Endodermal cell (in vitro differentiated cells): ENCODE results near the gene ZBTB17. TPM values are rescaled to one million over a fixed set of nuclear protein-coding genes. Genes with fewer than 3 reads are reported as not detected.
"Not testable (repeated sequence)": the region's sequence is repeated elsewhere in the genome, so short reads cannot be mapped to it uniquely, and the experiment has no call there.

Experiments used
- DNase-seq: peaks from one replicate; pipeline ENCODE4 v3.0.0-alpha.2; 2017
- H3K27ac ChIP-seq: 2 replicates; pipeline ENCODE4 v1.5.1; 2013; ENCODE audit warnings: mild to moderate bottlenecking, low read depth, low read length, moderate library complexity
- H3K27me3 ChIP-seq: 2 replicates; pipeline ENCODE4 v1.6.1; 2013; ENCODE audit warnings: mild to moderate bottlenecking, low read length, moderate library complexity; ENCODE audit not compliant: insufficient read depth, control insufficient read depth, poor library complexity, severe bottlenecking
- H3K36me3 ChIP-seq: 2 replicates; pipeline ENCODE4 v1.7.0; 2013; ENCODE audit warnings: mild to moderate bottlenecking, low read length, moderate library complexity; ENCODE audit not compliant: control insufficient read depth, insufficient read depth
- H3K4me1 ChIP-seq: one replicate; pipeline ENCODE4 v1.7.0; 2013; ENCODE audit warnings: low read length; ENCODE audit not compliant: control insufficient read depth, insufficient read depth
- H3K4me3 ChIP-seq: 2 replicates; pipeline ENCODE4 v1.5.1; 2013; ENCODE audit warnings: mild to moderate bottlenecking, low read length, moderate library complexity
- H3K9ac ChIP-seq: 2 replicates; pipeline ENCODE4 v1.6.1; 2013; ENCODE audit warnings: mild to moderate bottlenecking, low read length, moderate library complexity; ENCODE audit not compliant: poor library complexity, severe bottlenecking; ENCODE audit errors: extremely low read depth
- H3K9me3 ChIP-seq: 2 replicates; pipeline ENCODE4 v1.6.1; 2013; ENCODE audit warnings: mild to moderate bottlenecking, low read length, moderate library complexity; ENCODE audit not compliant: control insufficient read depth
- H3K27ac Mint-ChIP-seq: 2 replicates; pipeline ENCODE4 v1.8.0; 2020; ENCODE audit warnings: mixed read lengths
- H3K27me3 Mint-ChIP-seq: 2 replicates; pipeline ENCODE4 v1.8.0; 2021; ENCODE audit warnings: mild to moderate bottlenecking, mixed read lengths; ENCODE audit not compliant: insufficient read depth
- H3K36me3 Mint-ChIP-seq: 2 replicates; pipeline ENCODE4 v1.8.0; 2020; ENCODE audit warnings: low read depth, mixed read lengths
- H3K4me1 Mint-ChIP-seq: 2 replicates; pipeline ENCODE4 v1.8.0; 2020; ENCODE audit warnings: mixed read lengths
- H3K4me3 Mint-ChIP-seq: 2 replicates; pipeline ENCODE4 v1.8.0; 2020; ENCODE audit warnings: mild to moderate bottlenecking, moderate library complexity, mixed read lengths
- H3K9me3 Mint-ChIP-seq: 2 replicates; pipeline ENCODE4 v1.8.0; 2020; ENCODE audit warnings: mild to moderate bottlenecking, mixed read lengths
- WGBS, 2 experiments: methylation state at CpG; one replicate each; pipeline versions ENCODE4 v1.1.5 to v1.1.7; 2013; ENCODE audit warnings: missing lambda C conversion rate in 2 of 2, mixed read lengths in 1 of 2; ENCODE audit not compliant: insufficient coverage in 1 of 2, insufficient read length in 1 of 2; 5-methylcytosine and 5-hydroxymethylcytosine counted together
- total RNA-seq, 2 donors: library from RNA; stranded (reverse); fragmentation: NEBNext Ultra II Directional in 1 of 2; extraction: Animal tissue kit (Norgen Biotek cat#: 25700) in 1 of 2; gene quantifications; 2 replicates in 1 of 2; 3 replicates in 1 of 2; pipeline ENCODE4 v1.2.1, GENCODE V29; 2021
- TF ChIP-seq, protein P1 (sequence below): fragments of 200-600 bp; sonication (generic); conservative IDR thresholded peaks from 2 replicates; pipeline ENCODE4 v1.5.0; 2021; ENCODE audit warnings: antibody characterized with exemption, mild to moderate bottlenecking

The ZBTB17 gene
- total RNA-seq, 2 donors from 2014 or later = 28.0 to 31.7 TPM

DNA sequence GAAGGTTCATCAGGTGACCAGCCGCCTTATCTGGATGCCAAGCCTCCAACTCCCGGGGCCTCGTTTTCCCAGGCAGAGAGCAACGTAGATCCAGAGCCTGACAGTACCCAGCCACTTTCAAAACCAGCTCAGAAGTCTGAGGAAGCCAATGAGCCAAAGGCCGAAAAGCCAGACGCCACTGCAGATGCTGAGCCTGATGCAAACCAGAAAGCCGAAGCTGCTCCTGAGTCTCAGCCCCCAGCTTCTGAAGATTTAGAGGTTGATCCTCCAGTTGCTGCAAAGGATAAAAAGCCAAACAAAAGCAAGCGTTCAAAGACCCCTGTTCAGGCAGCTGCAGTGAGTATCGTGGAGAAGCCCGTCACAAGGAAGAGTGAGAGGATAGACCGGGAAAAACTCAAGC lies 44.5 kb downstream of the ZBTB17 start:
- H3K4me1 ChIP-seq = no peaks in the 10 kb centered on the region
- H3K36me3 ChIP-seq = peaks cover 92% of the 10 kb centered on the region
- Mint-ChIP-seq H3K9me3 (no peaks in the 10 kb centered on the region), H3K27ac (no peak overlapping the region), H3K4me3 (no peak overlapping the region), H3K27me3 (no peaks in the 10 kb centered on the region), H3K36me3 (peaks cover 87% of the 10 kb centered on the region), H3K4me1 (no peaks in the 10 kb centered on the region)
- no peaks in the 10 kb centered on the region for H3K9me3 ChIP-seq
- H3K9ac ChIP-seq = no peak overlapping the region
- H3K4me3 ChIP-seq = no peak overlapping the region
- no peaks in the 10 kb centered on the region for H3K27me3 ChIP-seq
- DNase-seq = no peak
- WGBS, 2 experiments = 95% methylated on average over 9 to 11 of the region's 11 CpGs
- TF ChIP-seq, protein P1, sequence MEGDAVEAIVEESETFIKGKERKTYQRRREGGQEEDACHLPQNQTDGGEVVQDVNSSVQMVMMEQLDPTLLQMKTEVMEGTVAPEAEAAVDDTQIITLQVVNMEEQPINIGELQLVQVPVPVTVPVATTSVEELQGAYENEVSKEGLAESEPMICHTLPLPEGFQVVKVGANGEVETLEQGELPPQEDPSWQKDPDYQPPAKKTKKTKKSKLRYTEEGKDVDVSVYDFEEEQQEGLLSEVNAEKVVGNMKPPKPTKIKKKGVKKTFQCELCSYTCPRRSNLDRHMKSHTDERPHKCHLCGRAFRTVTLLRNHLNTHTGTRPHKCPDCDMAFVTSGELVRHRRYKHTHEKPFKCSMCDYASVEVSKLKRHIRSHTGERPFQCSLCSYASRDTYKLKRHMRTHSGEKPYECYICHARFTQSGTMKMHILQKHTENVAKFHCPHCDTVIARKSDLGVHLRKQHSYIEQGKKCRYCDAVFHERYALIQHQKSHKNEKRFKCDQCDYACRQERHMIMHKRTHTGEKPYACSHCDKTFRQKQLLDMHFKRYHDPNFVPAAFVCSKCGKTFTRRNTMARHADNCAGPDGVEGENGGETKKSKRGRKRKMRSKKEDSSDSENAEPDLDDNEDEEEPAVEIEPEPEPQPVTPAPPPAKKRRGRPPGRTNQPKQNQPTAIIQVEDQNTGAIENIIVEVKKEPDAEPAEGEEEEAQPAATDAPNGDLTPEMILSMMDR = no peak
- no peak overlapping the region for H3K27ac ChIP-seq

DNA sequence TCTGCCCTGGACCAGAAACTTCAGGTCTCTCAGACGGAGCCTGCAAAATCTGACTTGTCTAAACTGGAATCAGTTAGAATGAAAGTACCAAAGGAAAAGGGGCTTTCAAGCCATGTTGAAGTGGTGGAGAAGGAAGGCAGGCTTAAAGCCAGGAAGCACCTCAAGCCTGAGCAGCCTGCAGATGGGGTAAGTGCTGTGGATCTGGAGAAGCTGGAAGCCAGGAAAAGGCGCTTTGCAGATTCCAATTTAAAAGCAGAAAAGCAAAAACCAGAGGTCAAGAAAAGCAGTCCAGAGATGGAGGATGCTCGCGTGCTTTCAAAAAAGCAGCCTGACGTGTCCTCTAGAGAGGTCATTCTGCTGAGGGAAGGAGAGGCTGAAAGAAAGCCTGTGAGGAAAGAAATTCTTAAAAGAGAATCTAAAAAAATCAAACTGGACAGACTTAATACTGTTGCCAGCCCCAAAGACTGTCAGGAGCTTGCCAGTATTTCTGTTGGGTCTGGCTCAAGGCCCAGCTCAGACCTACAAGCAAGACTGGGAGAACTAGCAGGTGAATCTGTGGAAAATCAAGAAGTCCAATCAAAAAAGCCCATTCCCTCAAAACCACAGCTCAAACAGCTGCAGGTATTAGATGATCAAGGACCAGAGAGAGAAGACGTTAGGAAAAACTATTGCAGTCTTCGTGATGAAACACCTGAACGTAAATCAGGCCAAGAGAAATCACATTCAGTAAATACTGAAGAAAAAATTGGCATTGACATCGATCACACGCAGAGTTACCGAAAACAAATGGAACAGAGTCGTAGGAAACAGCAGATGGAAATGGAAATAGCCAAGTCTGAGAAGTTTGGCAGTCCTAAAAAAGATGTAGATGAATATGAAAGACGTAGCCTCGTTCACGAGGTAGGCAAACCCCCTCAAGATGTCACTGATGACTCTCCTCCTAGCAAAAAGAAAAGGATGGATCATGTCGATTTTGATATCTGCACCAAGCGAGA lies 46.6 kb downstream of the ZBTB17 start:
- no peak overlapping the region for H3K9ac ChIP-seq
- TF ChIP-seq, protein P1 = no peak
- H3K36me3 ChIP-seq = peaks cover 91% of the 10 kb centered on the region
- DNase-seq = no peak
- 96 to 98% methylated on average over 15 to 17 of the region's 17 CpGs for WGBS, 2 experiments
- Mint-ChIP-seq H3K4me1 (peaks cover 6% of the 10 kb centered on the region), H3K27ac (no peak overlapping the region), H3K9me3 (no peaks in the 10 kb centered on the region), H3K4me3 (no peak overlapping the region), H3K27me3 (no peaks in the 10 kb centered on the region), H3K36me3 (peaks cover 76% of the 10 kb centered on the region)
- no peak overlapping the region for H3K27ac ChIP-seq
- H3K9me3 ChIP-seq = no peaks in the 10 kb centered on the region
- no peaks in the 10 kb centered on the region for H3K4me1 ChIP-seq
- H3K4me3 ChIP-seq = no peak overlapping the region
- H3K27me3 ChIP-seq = no peaks in the 10 kb centered on the region

DNA sequence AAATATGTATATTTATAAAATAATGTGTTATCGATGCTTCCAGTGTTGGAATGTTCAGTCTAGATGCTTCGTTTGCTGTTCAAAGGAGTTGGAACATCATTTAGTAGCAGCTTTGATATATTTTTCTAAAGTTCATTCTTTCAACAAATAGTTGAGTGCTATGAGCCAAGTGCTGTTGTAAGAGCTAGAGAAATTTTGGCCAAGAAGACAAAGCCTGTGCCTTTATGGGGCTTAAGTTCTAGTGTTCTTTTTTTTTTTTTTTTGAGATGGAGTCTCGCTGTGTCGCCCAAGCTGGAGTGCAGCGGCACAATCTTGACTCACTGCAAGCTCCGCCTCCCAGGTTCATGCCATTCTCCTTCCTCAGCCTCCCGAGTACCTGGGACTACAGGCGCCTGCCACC lies 49.5 kb downstream of the ZBTB17 start:
- H3K4me1 ChIP-seq, H3K4me3 Mint-ChIP-seq, H3K27ac Mint-ChIP-seq, H3K9me3 Mint-ChIP-seq, H3K27me3 Mint-ChIP-seq, H3K27me3 ChIP-seq, H3K9ac ChIP-seq, H3K27ac ChIP-seq, H3K9me3 ChIP-seq, H3K4me1 Mint-ChIP-seq, H3K4me3 ChIP-seq, DNase-seq: not testable (repeated sequence)
- peaks cover 73% of the 10 kb centered on the region for H3K36me3 Mint-ChIP-seq
- 84 to 89% methylated on average over 5 to 8 of the region's 8 CpGs for WGBS, 2 experiments
- peaks cover 90% of the 10 kb centered on the region for H3K36me3 ChIP-seq
